HepG2 (cell line): ENCODE results near the gene TMUB1. TPM values are rescaled to one million over a fixed set of nuclear protein-coding genes. Genes with fewer than 3 reads are reported as not detected.

Source experiments
- CCDC6 ChIP-seq: sonication (generic); formaldehyde crosslinking; IDR thresholded peaks from 2 replicates; pipeline ENCODE4 v1.8.1; 2022; ENCODE audit warnings: mild to moderate bottlenecking, missing genetic modification reagents, moderate library complexity
- DRAP1 ChIP-seq: IDR thresholded peaks from 2 replicates; pipeline ENCODE4 v1.6.1; 2016; ENCODE audit warnings: missing genetic modification reagents, missing compliant biosample characterization
- E2F2 ChIP-seq: sonication (generic); formaldehyde crosslinking; IDR thresholded peaks from 2 replicates; pipeline ENCODE4 v1.4.0; 2020; ENCODE audit warnings: missing genetic modification reagents, borderline replicate concordance
- EED ChIP-seq: sonication (generic); formaldehyde crosslinking; IDR thresholded peaks from 2 replicates; pipeline ENCODE4 v1.5.0; 2020; ENCODE audit warnings: mild to moderate bottlenecking, missing genetic modification reagents
- GFI1 ChIP-seq: sonication (generic); formaldehyde crosslinking; IDR thresholded peaks from 2 replicates; pipeline ENCODE4 v1.5.0; 2020; ENCODE audit warnings: missing genetic modification reagents, mild to moderate bottlenecking, borderline replicate concordance
- GMEB1 ChIP-seq: sonication (generic); formaldehyde crosslinking; IDR thresholded peaks from 2 replicates; pipeline ENCODE4 v1.5.1; 2020; ENCODE audit warnings: missing genetic modification reagents, mild to moderate bottlenecking, borderline replicate concordance
- HNRNPLL ChIP-seq: fragments of 200-400 bp; formaldehyde crosslinking; IDR thresholded peaks from 2 replicates; pipeline ENCODE4 v1.6.1; 2017; ENCODE audit warnings: mild to moderate bottlenecking, low read depth, low read length; ENCODE audit not compliant: poor library complexity, severe bottlenecking
- MED8 ChIP-seq: sonication (generic); formaldehyde crosslinking; IDR thresholded peaks from 2 replicates; pipeline ENCODE4 v1.8.1; 2023; ENCODE audit warnings: mild to moderate bottlenecking, missing genetic modification reagents; ENCODE audit not compliant: insufficient replicate concordance
- U2AF1 ChIP-seq: fragments of 200-400 bp; formaldehyde crosslinking; optimal IDR thresholded peaks from 2 replicates; pipeline ENCODE3; 2017; ENCODE audit warnings: mild to moderate bottlenecking, low read depth, low read length
- ZBTB26 ChIP-seq: IDR thresholded peaks from 2 replicates; pipeline ENCODE4 v1.6.1; 2016; ENCODE audit warnings: missing compliant biosample characterization, missing genetic modification reagents, borderline replicate concordance
- ZBTB33 ChIP-seq: sonication (generic); formaldehyde crosslinking; IDR thresholded peaks from 2 replicates; pipeline ENCODE4 v1.4.0; 2020; ENCODE audit warnings: missing genetic modification reagents
- ZNF280D ChIP-seq: sonication (generic); formaldehyde crosslinking; IDR thresholded peaks from 2 replicates; pipeline ENCODE4 v1.5.1; 2020; ENCODE audit warnings: mild to moderate bottlenecking, missing genetic modification reagents
- ZNF629 ChIP-seq: sonication (generic); formaldehyde crosslinking; conservative IDR thresholded peaks from 2 replicates; pipeline ENCODE4 v1.5.0; 2020; ENCODE audit warnings: missing genetic modification reagents
- ZXDC ChIP-seq: sonication (generic); formaldehyde crosslinking; IDR thresholded peaks from 2 replicates; pipeline ENCODE4 v1.5.0; 2020; ENCODE audit warnings: mild to moderate bottlenecking, missing genetic modification reagents
- polyA plus RNA-seq, 8 experiments: library from polyadenylated mRNA; depleted of rRNA in 3 of 8; stranded (reverse) in 7 of 8; unstranded in 1 of 8; fragments of >200 nt; fragmentation: Illumina TruSeq in 4 of 8; extraction: Trizol in 4 of 8; gene quantifications; 2 replicates each; pipeline versions ENCODE4 v1.2.1 to v1.2.3, GENCODE V29; 2011 to 2016; ENCODE audit warnings: low read depth in 4 of 8, missing spikeins in 1 of 8, mixed read lengths in 1 of 8; ENCODE audit not compliant: insufficient read depth in 1 of 8
- total RNA-seq, 5 experiments: library from RNA; depleted of rRNA; stranded (reverse); fragments of >200 nt; fragmentation: Illumina TruSeq; extraction: Trizol; gene quantifications; 2 replicates each; pipeline ENCODE4 v1.2.3, GENCODE V29; 2016; ENCODE audit warnings: low read depth in 1 of 5

Gene TMUB1
- total and polyA plus RNA-seq, 2 of the 13 experiments (the other 11 are each of a cell fraction or from before 2014, with no cell fraction given), result 44.8 to 51.6 TPM

- TF ChIP-seq ZXDC (CRISPR knock-in tag), result no peak
- TF ChIP-seq GMEB1 (CRISPR knock-in tag), result no peak
- TF ChIP-seq U2AF1, result no peak
- no peak for TF ChIP-seq HNRNPLL
- TF ChIP-seq ZNF280D (CRISPR knock-in tag), result no peak
- no peak for TF ChIP-seq CCDC6 (CRISPR knock-in tag)
- TF ChIP-seq ZNF629 (CRISPR knock-in tag), result no peak
- no peak for TF ChIP-seq EED (CRISPR knock-in tag)
- no peak for TF ChIP-seq MED8
- TF ChIP-seq ZBTB26 (CRISPR knock-in tag), result no peak
- TF ChIP-seq ZBTB33 (CRISPR knock-in tag), result no peak
- no peak for TF ChIP-seq GFI1 (CRISPR knock-in tag)
- no peak for TF ChIP-seq E2F2 (CRISPR knock-in tag)
- no peak for TF ChIP-seq DRAP1 (CRISPR knock-in tag)
Observed at GRCh38 chr7:151038951-151039849, 44.1 kb downstream of the TMUB1 start (continued).
